ENCODE data around the gene LGMN.

DNA sequence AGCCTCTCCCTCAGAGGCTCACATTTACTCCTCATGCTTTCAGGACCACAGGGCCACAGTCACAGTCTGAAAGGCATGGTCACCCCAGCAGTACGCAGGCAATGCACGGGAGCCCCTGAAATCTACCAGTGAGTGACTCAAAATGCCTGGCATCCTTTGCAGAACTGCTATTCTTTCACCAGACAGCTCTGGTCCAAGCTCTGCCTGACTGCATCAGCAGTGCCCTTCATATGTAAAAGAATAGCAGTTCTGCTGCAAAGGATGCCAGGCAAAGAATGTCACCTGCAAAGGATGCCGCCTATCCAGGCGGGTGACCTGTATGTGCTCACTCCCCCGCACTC is 38.5 kb downstream of the LGMN start:
- TF ChIP-seq RAD21 (conservative IDR thresholded peaks at IDR 0.05), result no peak
- TF ChIP-seq, protein P1, sequence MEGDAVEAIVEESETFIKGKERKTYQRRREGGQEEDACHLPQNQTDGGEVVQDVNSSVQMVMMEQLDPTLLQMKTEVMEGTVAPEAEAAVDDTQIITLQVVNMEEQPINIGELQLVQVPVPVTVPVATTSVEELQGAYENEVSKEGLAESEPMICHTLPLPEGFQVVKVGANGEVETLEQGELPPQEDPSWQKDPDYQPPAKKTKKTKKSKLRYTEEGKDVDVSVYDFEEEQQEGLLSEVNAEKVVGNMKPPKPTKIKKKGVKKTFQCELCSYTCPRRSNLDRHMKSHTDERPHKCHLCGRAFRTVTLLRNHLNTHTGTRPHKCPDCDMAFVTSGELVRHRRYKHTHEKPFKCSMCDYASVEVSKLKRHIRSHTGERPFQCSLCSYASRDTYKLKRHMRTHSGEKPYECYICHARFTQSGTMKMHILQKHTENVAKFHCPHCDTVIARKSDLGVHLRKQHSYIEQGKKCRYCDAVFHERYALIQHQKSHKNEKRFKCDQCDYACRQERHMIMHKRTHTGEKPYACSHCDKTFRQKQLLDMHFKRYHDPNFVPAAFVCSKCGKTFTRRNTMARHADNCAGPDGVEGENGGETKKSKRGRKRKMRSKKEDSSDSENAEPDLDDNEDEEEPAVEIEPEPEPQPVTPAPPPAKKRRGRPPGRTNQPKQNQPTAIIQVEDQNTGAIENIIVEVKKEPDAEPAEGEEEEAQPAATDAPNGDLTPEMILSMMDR (IDR thresholded peaks at IDR 0.05; ENCODE audit: poor library complexity, severe bottlenecking), result no peak
- no peak for TF ChIP-seq EP300 (conservative IDR thresholded peaks at IDR 0.05; ENCODE audit: poor library complexity, severe bottlenecking)

All from neural cell (in vitro differentiated cells).